ENCODE data around the gene UPK1B. TPM values are rescaled to one million over a fixed set of nuclear protein-coding genes. Genes with fewer than 3 reads are reported as not detected.
"Not testable (repeated sequence)": the region's sequence is repeated elsewhere in the genome, so short reads cannot be mapped to it uniquely, and the experiment has no call there.

The UPK1B gene
- total RNA-seq, 1 donor from 2014 or later: 0.14 TPM

DNA sequence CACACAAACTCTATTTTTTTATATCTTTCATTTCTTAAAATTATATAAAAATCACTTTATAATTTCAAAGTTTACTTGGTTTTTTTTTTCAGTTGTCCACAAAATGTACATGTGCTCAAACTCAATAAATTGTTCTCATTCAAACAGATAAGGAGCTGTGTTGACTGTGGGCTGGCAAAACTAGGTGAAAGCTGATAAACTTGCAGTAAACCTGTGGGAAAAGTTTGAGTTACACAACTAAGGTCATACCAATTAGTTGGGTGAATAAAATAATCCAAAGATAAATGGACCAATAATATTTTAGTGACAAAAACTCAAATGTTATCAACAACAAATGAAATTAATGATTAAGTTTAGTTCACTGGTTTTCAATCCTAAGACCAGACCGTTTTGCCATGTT lies 12.6 kb upstream of the UPK1B start:
- H3K9me3 ChIP-seq (ENCODE audit: insufficient read depth, low read depth, low read length): no peaks in the 10 kb centered on the region

DNA sequence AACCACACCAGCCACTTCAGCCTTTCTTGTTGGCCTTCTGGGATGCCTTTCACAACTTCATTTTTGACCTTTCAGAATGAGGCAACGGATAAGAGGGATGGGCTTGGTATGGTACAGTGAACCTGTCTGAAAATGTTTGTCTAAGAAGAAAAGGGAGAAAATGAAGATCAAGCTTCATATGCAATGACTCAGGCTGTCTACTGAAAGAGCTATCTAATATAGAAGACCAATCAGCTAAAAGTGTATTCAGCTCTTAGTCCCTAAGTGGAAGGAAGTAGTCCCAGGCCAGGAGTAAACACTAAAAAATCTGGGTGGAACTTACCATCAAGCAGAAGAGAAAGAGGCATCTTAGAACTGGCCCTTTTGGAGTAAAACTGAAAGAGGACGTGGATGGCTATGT lies 12.2 kb upstream of the UPK1B start:
- H2AFZ ChIP-seq (ENCODE audit: low read depth, low read length): no peak overlapping the region
- Mint-ChIP-seq H3K27ac (ENCODE audit: unreplicated experiment) (no peak overlapping the region), H3K9me3 (ENCODE audit: unreplicated experiment) (peaks cover 21% of the 10 kb centered on the region), H3K4me3 (ENCODE audit: unreplicated experiment) (no peak overlapping the region), H3K36me3 (ENCODE audit: low read depth, unreplicated experiment) (peaks cover 3% of the 10 kb centered on the region), H3K4me1 (ENCODE audit: low read depth, unreplicated experiment) (no peaks in the 10 kb centered on the region), H3K27me3 (ENCODE audit: low read depth, unreplicated experiment) (no peaks in the 10 kb centered on the region)
- H3K9me3 ChIP-seq (ENCODE audit: insufficient read depth, low read depth, low read length): no peaks in the 10 kb centered on the region
- H3K4me1 ChIP-seq (ENCODE audit: insufficient read depth, low read length): no peaks in the 10 kb centered on the region
- DNase-seq (ENCODE audit: low read depth) (no peak), FAIRE-seq (no peak)
- H4K20me1 ChIP-seq (ENCODE audit: insufficient read depth, low read length): no peaks in the 10 kb centered on the region
- no peaks in the 10 kb centered on the region for H3K79me2 ChIP-seq (ENCODE audit: insufficient read depth, low read length)
- no peak overlapping the region for H3K9ac ChIP-seq (ENCODE audit: low read length)
- no peak overlapping the region for H3K27ac ChIP-seq (ENCODE audit: low read depth, low read length)
- H3K27me3 ChIP-seq (ENCODE audit: insufficient read depth, low read length): no peaks in the 10 kb centered on the region
- TF ChIP-seq, protein P1, sequence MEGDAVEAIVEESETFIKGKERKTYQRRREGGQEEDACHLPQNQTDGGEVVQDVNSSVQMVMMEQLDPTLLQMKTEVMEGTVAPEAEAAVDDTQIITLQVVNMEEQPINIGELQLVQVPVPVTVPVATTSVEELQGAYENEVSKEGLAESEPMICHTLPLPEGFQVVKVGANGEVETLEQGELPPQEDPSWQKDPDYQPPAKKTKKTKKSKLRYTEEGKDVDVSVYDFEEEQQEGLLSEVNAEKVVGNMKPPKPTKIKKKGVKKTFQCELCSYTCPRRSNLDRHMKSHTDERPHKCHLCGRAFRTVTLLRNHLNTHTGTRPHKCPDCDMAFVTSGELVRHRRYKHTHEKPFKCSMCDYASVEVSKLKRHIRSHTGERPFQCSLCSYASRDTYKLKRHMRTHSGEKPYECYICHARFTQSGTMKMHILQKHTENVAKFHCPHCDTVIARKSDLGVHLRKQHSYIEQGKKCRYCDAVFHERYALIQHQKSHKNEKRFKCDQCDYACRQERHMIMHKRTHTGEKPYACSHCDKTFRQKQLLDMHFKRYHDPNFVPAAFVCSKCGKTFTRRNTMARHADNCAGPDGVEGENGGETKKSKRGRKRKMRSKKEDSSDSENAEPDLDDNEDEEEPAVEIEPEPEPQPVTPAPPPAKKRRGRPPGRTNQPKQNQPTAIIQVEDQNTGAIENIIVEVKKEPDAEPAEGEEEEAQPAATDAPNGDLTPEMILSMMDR (IDR thresholded peaks at IDR 0.05; ENCODE audit: insufficient read depth, low read depth, low read length): no peak
- TF ChIP-seq EZH2 (IDR thresholded peaks at IDR 0.05; ENCODE audit: insufficient read depth, low read length): no peak
- no peaks in the 10 kb centered on the region for H3K36me3 ChIP-seq (ENCODE audit: insufficient read depth, low read length)
- no peak overlapping the region for H3K4me2 ChIP-seq (ENCODE audit: low read length)
- no peak overlapping the region for H3K4me3 ChIP-seq (ENCODE audit: insufficient read depth, low read depth, low read length)

More for the DNA sequence above, 12.6 kb upstream of the UPK1B start:
- FAIRE-seq (no peak), DNase-seq (ENCODE audit: low read depth) (no peak)
- Histone ChIP-seq H3K36me3 (ENCODE audit: insufficient read depth, low read length) (no peaks in the 10 kb centered on the region), H3K4me3 (ENCODE audit: insufficient read depth, low read depth, low read length) (no peak overlapping the region), H2AFZ (ENCODE audit: low read depth, low read length) (no peak overlapping the region), H3K9ac (ENCODE audit: low read length) (no peak overlapping the region), H3K4me1 (ENCODE audit: insufficient read depth, low read length) (no peaks in the 10 kb centered on the region), H3K27me3 (ENCODE audit: insufficient read depth, low read length) (no peaks in the 10 kb centered on the region), H3K4me2 (ENCODE audit: low read length) (no peak overlapping the region), H3K27ac (ENCODE audit: low read depth, low read length) (no peak overlapping the region), H3K79me2 (ENCODE audit: insufficient read depth, low read length) (no peaks in the 10 kb centered on the region), H4K20me1 (ENCODE audit: insufficient read depth, low read length) (no peaks in the 10 kb centered on the region)
- no peaks in the 10 kb centered on the region for H3K4me1 Mint-ChIP-seq (ENCODE audit: low read depth, unreplicated experiment)
- H3K27me3 Mint-ChIP-seq (ENCODE audit: low read depth, unreplicated experiment): no peaks in the 10 kb centered on the region
- no peak overlapping the region for H3K27ac Mint-ChIP-seq (ENCODE audit: unreplicated experiment)
- H3K9me3 Mint-ChIP-seq (ENCODE audit: unreplicated experiment): peaks cover 20% of the 10 kb centered on the region
- no peak overlapping the region for H3K4me3 Mint-ChIP-seq (ENCODE audit: unreplicated experiment)
- peaks cover 3% of the 10 kb centered on the region for H3K36me3 Mint-ChIP-seq (ENCODE audit: low read depth, unreplicated experiment)
- TF ChIP-seq, protein P1 (IDR thresholded peaks at IDR 0.05; ENCODE audit: insufficient read depth, low read depth, low read length): no peak
- no peak for TF ChIP-seq EZH2 (IDR thresholded peaks at IDR 0.05; ENCODE audit: insufficient read depth, low read length)

GRCh38 chr3:119164745-119165144 lies 8.7 kb upstream of the UPK1B start:
- H3K27ac Mint-ChIP-seq (ENCODE audit: unreplicated experiment); FAIRE-seq: not testable (repeated sequence)
- peaks cover 20% of the 10 kb centered on the region for H3K9me3 Mint-ChIP-seq (ENCODE audit: unreplicated experiment)

More at GRCh38 chr3:119164745-119165144, 8.7 kb upstream of the UPK1B start:
- H3K27me3 Mint-ChIP-seq (ENCODE audit: low read depth, unreplicated experiment); H3K36me3 ChIP-seq (ENCODE audit: insufficient read depth, low read length); H3K4me3 ChIP-seq (ENCODE audit: insufficient read depth, low read depth, low read length); H3K4me2 ChIP-seq (ENCODE audit: low read length); H3K27ac ChIP-seq (ENCODE audit: low read depth, low read length); H3K9me3 ChIP-seq (ENCODE audit: insufficient read depth, low read depth, low read length); DNase-seq (ENCODE audit: low read depth); H3K27me3 ChIP-seq (ENCODE audit: insufficient read depth, low read length); H4K20me1 ChIP-seq (ENCODE audit: insufficient read depth, low read length); H3K36me3 Mint-ChIP-seq (ENCODE audit: low read depth, unreplicated experiment); H2AFZ ChIP-seq (ENCODE audit: low read depth, low read length); H3K4me3 Mint-ChIP-seq (ENCODE audit: unreplicated experiment); H3K79me2 ChIP-seq (ENCODE audit: insufficient read depth, low read length); H3K4me1 ChIP-seq (ENCODE audit: insufficient read depth, low read length); H3K9ac ChIP-seq (ENCODE audit: low read length); H3K4me1 Mint-ChIP-seq (ENCODE audit: low read depth, unreplicated experiment): not testable (repeated sequence)

All from astrocyte (in vitro differentiated cells and primary cell).